ENCODE measurements around the gene BAZ2B. TPM values are rescaled to one million over a fixed set of nuclear protein-coding genes. Genes with fewer than 3 reads are reported as not detected.
"Not testable (repeated sequence)": the region's sequence is repeated elsewhere in the genome, so short reads cannot be mapped to it uniquely, and the experiment has no call there.

Gene BAZ2B
- total RNA-seq, 1 experiment from 2014 or later, result 33.0 TPM

- no peak for TF ChIP-seq ESRRA (CRISPR knock-in tag; IDR thresholded peaks at IDR 0.05; ENCODE audit: borderline replicate concordance)
- no peak for TF ChIP-seq CREB1 (CRISPR knock-in tag; IDR thresholded peaks at IDR 0.05)
- TF ChIP-seq NFATC4 (CRISPR knock-in tag; IDR thresholded peaks at IDR 0.05), result no peak
- no peak for TF ChIP-seq JUN (CRISPR knock-in tag; IDR thresholded peaks at IDR 0.05)
- TF ChIP-seq CBFB (CRISPR knock-in tag; IDR thresholded peaks at IDR 0.05; ENCODE audit: low read depth), result no peak
- TF ChIP-seq NFYB (CRISPR knock-in tag; conservative IDR thresholded peaks at IDR 0.05; ENCODE audit: low read depth), result no peak
- no peak for TF ChIP-seq MXD4 (CRISPR knock-in tag; IDR thresholded peaks at IDR 0.05; ENCODE audit: borderline replicate concordance)
Observed at GRCh38 chr2:159635006-159635789, 18.9 kb upstream of the BAZ2B start (continued).

GRCh38 chr2:159633219-159633618 lies 16.9 kb upstream of the BAZ2B start:
- no peak overlapping the region for H3K27ac Mint-ChIP-seq
- DNase-seq (ENCODE audit: low spot score), result no peak
- peaks cover 13% of the 10 kb centered on the region for H3K4me1 Mint-ChIP-seq
- ATAC-seq, result no peak
- H3K36me3 Mint-ChIP-seq, result peaks cover 3% of the 10 kb centered on the region; the same call in 1 of the 2 replicates
- no peak overlapping the region for H3K4me3 Mint-ChIP-seq
- H3K27me3 Mint-ChIP-seq (ENCODE audit: low read depth), result no peaks in the 10 kb centered on the region
- TF ChIP-seq RELA (CRISPR knock-in tag; IDR thresholded peaks at IDR 0.05; ENCODE audit: borderline replicate concordance) (no peak), ELF4 (CRISPR knock-in tag; IDR thresholded peaks at IDR 0.05; ENCODE audit: low read depth) (no peak), NR1H2 (CRISPR knock-in tag; IDR thresholded peaks at IDR 0.05) (no peak), ZNF232 (CRISPR knock-in tag; IDR thresholded peaks at IDR 0.05) (no peak), ESRRA (CRISPR knock-in tag; IDR thresholded peaks at IDR 0.05; ENCODE audit: borderline replicate concordance) (no peak), USF1 (CRISPR knock-in tag; IDR thresholded peaks at IDR 0.05) (no peak)
- ChIA-PET CTCF (no interaction called here), POLR2A (no interaction called here)
- H3K9me3 Mint-ChIP-seq, result peaks cover 7% of the 10 kb centered on the region

GRCh38 chr2:159625628-159626027 lies 9.3 kb upstream of the BAZ2B start:
- CTCF ChIA-PET, result not testable (repeated sequence)

GRCh38 chr2:159623436-159623835 lies 7.1 kb upstream of the BAZ2B start:
- DNase-seq (ENCODE audit: low spot score) (no peak), ATAC-seq (no peak)
- Mint-ChIP-seq H3K4me1 (peaks cover 24% of the 10 kb centered on the region), H3K27ac (no peak overlapping the region), H3K36me3 (peaks cover 3% of the 10 kb centered on the region), H3K4me3 (no peak overlapping the region), H3K27me3 (ENCODE audit: low read depth) (no peaks in the 10 kb centered on the region), H3K9me3 (peaks cover 23% of the 10 kb centered on the region)
- TF ChIP-seq TP53 (CRISPR knock-in tag; IDR thresholded peaks at IDR 0.05) (no peak), ERG (CRISPR knock-in tag; IDR thresholded peaks at IDR 0.05) (no peak), PRRX2 (CRISPR knock-in tag; IDR thresholded peaks at IDR 0.05) (no peak), ESRRA (CRISPR knock-in tag; IDR thresholded peaks at IDR 0.05; ENCODE audit: borderline replicate concordance) (no peak), E2F1 (CRISPR knock-in tag; IDR thresholded peaks at IDR 0.05) (no peak), USF1 (CRISPR knock-in tag; IDR thresholded peaks at IDR 0.05) (no peak), ZNF219 (CRISPR knock-in tag; IDR thresholded peaks at IDR 0.05; ENCODE audit: borderline replicate concordance) (no peak), FOXJ3 (CRISPR knock-in tag; IDR thresholded peaks at IDR 0.05; ENCODE audit: borderline replicate concordance) (no peak), SOX15 (CRISPR knock-in tag; IDR thresholded peaks at IDR 0.05) (no peak), MLX (CRISPR knock-in tag; IDR thresholded peaks at IDR 0.05) (no peak)
- ChIA-PET POLR2A (interaction anchor here (1.4 kb wide), 1 partner anchor 8 kb away, joined by 7 read pairs; no protein-coding TSS in a partner anchor), CTCF (no interaction called here)

More at GRCh38 chr2:159625628-159626027, 9.3 kb upstream of the BAZ2B start:
- POLR2A ChIA-PET; DNase-seq (ENCODE audit: low spot score); H3K4me3 Mint-ChIP-seq; H3K36me3 Mint-ChIP-seq; H3K27me3 Mint-ChIP-seq (ENCODE audit: low read depth); H3K27ac Mint-ChIP-seq; ATAC-seq: not testable (repeated sequence)
- H3K4me1 Mint-ChIP-seq, result peaks cover 13% of the 10 kb centered on the region
- H3K9me3 Mint-ChIP-seq, result peaks cover 28% of the 10 kb centered on the region

All from WTC11 (cell line).